NCI-H1436 (cell line): ENCODE results near the gene SBNO1.
"Not testable (repeated sequence)": the region's sequence is repeated elsewhere in the genome, so short reads cannot be mapped to it uniquely, and the experiment has no call there.

Experiments used
- DNase-seq: peaks from one replicate; lab custom pipeline; 2025; lab: John Stamatoyannopoulos, UW

The SBNO1 gene

GRCh38 chr12:123248996-123249741 is 115.5 kb downstream of the SBNO1 start:
- DNase-seq, result not testable (repeated sequence)

- not testable (repeated sequence) for DNase-seq
These were observed 116.5 kb downstream of the SBNO1 start for GRCh38 chr12:123248129-123248528.

- no peak for DNase-seq
These were observed 119.0 kb downstream of the SBNO1 start for GRCh38 chr12:123245678-123246077.

GRCh38 chr12:123243671-123244262 is 120.9 kb downstream of the SBNO1 start:
- no peak for DNase-seq

GRCh38 chr12:123242116-123242904 is 122.3 kb downstream of the SBNO1 start:
- peak; percentile 32 for DNase-seq
